ENCODE measurements around the gene ZNF610. TPM values are rescaled to one million over a fixed set of nuclear protein-coding genes. Genes with fewer than 3 reads are reported as not detected.
A peak's percentile ranks its signal among the peaks of the same experiment; 100 is the strongest.

ZNF610 gene
- total RNA-seq, 2 experiments from 2014 or later = 0.54 to 2.1 TPM

DNA sequence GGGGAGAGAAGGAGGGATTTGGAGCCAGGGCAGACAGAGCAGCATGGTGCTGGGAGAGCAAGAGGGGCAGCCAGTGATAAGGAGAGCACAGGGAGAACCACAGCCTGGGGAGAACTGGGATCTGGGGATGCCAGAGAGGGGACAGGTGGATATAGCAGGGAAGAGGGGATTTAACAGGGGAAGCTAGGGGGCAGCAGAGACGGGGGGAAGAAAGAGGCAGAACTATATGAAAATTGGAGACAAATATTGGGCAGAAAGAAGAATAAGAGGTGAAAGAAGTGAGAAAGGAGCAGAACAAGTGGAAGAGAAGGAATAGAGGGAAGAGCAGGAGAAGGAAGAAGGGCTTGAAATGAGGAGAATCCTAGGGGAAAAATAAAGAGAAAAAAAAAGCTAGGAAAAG lies 55.1 kb downstream of the ZNF610 start:
- no peaks in the 10 kb centered on the region for H3K36me3 ChIP-seq (ENCODE audit: insufficient read depth, low read length)
- intact Hi-C loops (cut with micrococcal nuclease; ENCODE audit: unreplicated experiment) = no loop called here
- ChIA-PET CTCF (ENCODE audit: unreplicated experiment) (no interaction called here), POLR2A (no interaction called here)
- no peaks in the 10 kb centered on the region for H4K20me1 ChIP-seq (ENCODE audit: insufficient read depth, low read length)
- H3K4me2 ChIP-seq (ENCODE audit: low read length) = no peak overlapping the region
- H3K27ac ChIP-seq (ENCODE audit: low read depth, low read length, poor library complexity, severe bottlenecking) = no peak overlapping the region
- DNase-seq (ENCODE audit: low spot score) = no peak
- no peaks in the 10 kb centered on the region for H3K9me3 ChIP-seq (ENCODE audit: low read length)
- H3K9me2 ChIP-seq (ENCODE audit: insufficient read depth, low read length) = no peaks in the 10 kb centered on the region
- no peaks in the 10 kb centered on the region for H3K4me1 ChIP-seq (ENCODE audit: insufficient read depth, low read length, poor library complexity, severe bottlenecking)
- H2AFZ ChIP-seq (ENCODE audit: low read length) = no peak overlapping the region
- no TSS peak for BruUV-seq (replicated peaks)
- no peak for TF ChIP-seq EZH2phosphoT487 (IDR thresholded peaks at IDR 0.05; ENCODE audit: borderline replicate concordance, low read depth, low read length)
- TF ChIP-seq, protein P1, sequence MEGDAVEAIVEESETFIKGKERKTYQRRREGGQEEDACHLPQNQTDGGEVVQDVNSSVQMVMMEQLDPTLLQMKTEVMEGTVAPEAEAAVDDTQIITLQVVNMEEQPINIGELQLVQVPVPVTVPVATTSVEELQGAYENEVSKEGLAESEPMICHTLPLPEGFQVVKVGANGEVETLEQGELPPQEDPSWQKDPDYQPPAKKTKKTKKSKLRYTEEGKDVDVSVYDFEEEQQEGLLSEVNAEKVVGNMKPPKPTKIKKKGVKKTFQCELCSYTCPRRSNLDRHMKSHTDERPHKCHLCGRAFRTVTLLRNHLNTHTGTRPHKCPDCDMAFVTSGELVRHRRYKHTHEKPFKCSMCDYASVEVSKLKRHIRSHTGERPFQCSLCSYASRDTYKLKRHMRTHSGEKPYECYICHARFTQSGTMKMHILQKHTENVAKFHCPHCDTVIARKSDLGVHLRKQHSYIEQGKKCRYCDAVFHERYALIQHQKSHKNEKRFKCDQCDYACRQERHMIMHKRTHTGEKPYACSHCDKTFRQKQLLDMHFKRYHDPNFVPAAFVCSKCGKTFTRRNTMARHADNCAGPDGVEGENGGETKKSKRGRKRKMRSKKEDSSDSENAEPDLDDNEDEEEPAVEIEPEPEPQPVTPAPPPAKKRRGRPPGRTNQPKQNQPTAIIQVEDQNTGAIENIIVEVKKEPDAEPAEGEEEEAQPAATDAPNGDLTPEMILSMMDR (conservative IDR thresholded peaks at IDR 0.05; ENCODE audit: low read length) = peak; percentile 60
- no peaks in the 10 kb centered on the region for H3K79me2 ChIP-seq (ENCODE audit: insufficient read depth, low read depth, low read length)
- H3K4me3 ChIP-seq (ENCODE audit: low read depth, low read length, poor library complexity, severe bottlenecking) = no peak overlapping the region

DNA sequence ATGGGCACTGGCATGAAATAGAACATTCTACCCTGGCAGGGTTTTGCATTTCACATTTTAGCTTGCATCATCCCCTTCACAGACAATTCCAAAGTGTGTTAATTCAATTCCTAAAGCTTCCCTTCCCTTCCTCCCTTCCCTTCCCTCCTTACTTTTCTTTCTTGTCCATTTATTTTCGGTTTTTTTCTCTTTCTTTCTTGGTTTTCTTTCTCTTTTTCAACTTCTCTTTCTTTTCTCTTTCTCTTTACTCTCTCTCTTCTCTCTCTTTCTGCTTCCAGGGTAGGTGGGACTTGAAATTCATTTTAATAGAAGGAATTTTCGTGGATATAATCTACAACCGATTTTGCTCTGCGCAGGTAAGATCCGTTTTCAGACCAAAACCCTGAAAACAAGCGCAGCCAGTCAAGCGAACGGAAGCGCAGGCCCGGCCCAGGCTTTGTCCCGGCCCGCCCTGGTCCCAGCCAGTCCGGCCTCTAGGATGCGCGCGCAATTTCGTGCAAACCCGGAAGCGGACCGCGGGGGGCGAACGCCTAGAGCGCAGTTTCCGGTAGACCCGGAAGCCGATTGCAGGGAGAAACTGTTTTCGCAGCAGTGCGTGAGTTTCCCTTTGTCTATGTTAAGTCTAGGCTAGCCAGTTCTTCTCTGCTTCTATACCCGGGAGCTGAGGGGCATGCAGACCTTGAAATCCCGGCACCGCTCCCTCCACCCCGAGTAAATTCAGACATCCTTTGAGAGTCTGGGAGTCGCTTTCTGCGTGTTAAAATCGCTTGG lies 61.5 kb downstream of the ZNF610 start, which contains the start of gene ZNF528:
ZNF528 (plus strand) TSS at position 540 of the 771 bp plus-strand sequence. CDS start 4,165 bp downstream, outside the sequence.
- Histone ChIP-seq H2AFZ (ENCODE audit: low read length) (no peak within 1 kb of the TSS), H3K9me3 (ENCODE audit: low read length) (no peaks in the 10 kb centered on the region)

DNA sequence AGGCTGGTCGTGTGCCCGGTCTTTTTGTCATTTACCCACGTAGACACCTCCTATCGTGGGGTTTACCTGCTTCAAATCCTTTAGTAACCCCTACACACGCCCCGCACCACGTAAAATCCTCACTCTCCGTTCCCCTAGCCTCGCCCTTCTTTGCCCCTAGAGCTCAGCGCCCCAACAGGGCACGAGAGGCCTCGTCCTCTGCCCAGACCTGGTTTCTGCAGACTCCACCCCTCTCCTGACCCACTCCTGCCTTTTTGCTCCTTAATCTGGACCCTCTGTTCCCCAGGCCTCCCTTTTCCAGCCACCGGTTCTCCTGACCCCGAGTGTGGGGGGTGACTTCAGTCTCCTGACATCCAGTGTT lies 62.0 kb downstream of the ZNF610 start:
- DNase-seq (ENCODE audit: low spot score) = no peak
- ChIA-PET POLR2A (no interaction called here), CTCF (ENCODE audit: unreplicated experiment) (no interaction called here)
- Histone ChIP-seq H3K79me2 (ENCODE audit: insufficient read depth, low read depth, low read length) (no peaks in the 10 kb centered on the region), H3K4me2 (ENCODE audit: low read length) (no peak overlapping the region), H3K9me3 (ENCODE audit: low read length) (no peaks in the 10 kb centered on the region), H3K9me2 (ENCODE audit: insufficient read depth, low read length) (no peaks in the 10 kb centered on the region), H4K20me1 (ENCODE audit: insufficient read depth, low read length) (no peaks in the 10 kb centered on the region), H3K27ac (ENCODE audit: low read depth, low read length, poor library complexity, severe bottlenecking) (no peak overlapping the region), H3K4me1 (ENCODE audit: insufficient read depth, low read length, poor library complexity, severe bottlenecking) (no peaks in the 10 kb centered on the region), H2AFZ (ENCODE audit: low read length) (no peak overlapping the region), H3K4me3 (ENCODE audit: low read depth, low read length, poor library complexity, severe bottlenecking) (no peak overlapping the region), H3K36me3 (ENCODE audit: insufficient read depth, low read length) (no peaks in the 10 kb centered on the region)
- no TSS peak for BruUV-seq (replicated peaks)
- intact Hi-C loops (cut with micrococcal nuclease; ENCODE audit: unreplicated experiment) = no loop called here
- no peak for TF ChIP-seq EZH2phosphoT487 (IDR thresholded peaks at IDR 0.05; ENCODE audit: borderline replicate concordance, low read depth, low read length)
- TF ChIP-seq, protein P1 (conservative IDR thresholded peaks at IDR 0.05; ENCODE audit: low read length) = no peak

More for the DNA sequence above, 61.5 kb downstream of the ZNF610 start, which contains the start of gene ZNF528:
- Histone ChIP-seq H3K4me2 (ENCODE audit: low read length) (no peak within 1 kb of the TSS), H3K4me3 (ENCODE audit: low read depth, low read length, poor library complexity, severe bottlenecking) (no peak within 1 kb of the TSS), H3K9me2 (ENCODE audit: insufficient read depth, low read length) (no peaks in the 10 kb centered on the region), H3K27ac (ENCODE audit: low read depth, low read length, poor library complexity, severe bottlenecking) (no peak within 1 kb of the TSS), H3K4me1 (ENCODE audit: insufficient read depth, low read length, poor library complexity, severe bottlenecking) (no peaks in the 10 kb centered on the region), H3K79me2 (ENCODE audit: insufficient read depth, low read depth, low read length) (no peaks in the 10 kb centered on the region), H4K20me1 (ENCODE audit: insufficient read depth, low read length) (no peaks in the 10 kb centered on the region), H3K36me3 (ENCODE audit: insufficient read depth, low read length) (no peaks in the 10 kb centered on the region)
- no peak for DNase-seq (ENCODE audit: low spot score)
- ChIA-PET POLR2A (no interaction called here), CTCF (ENCODE audit: unreplicated experiment) (no interaction called here)
- intact Hi-C loops (cut with micrococcal nuclease; ENCODE audit: unreplicated experiment) = no loop called here
- TF ChIP-seq, protein P1 (conservative IDR thresholded peaks at IDR 0.05; ENCODE audit: low read length) = no peak
- no peak for TF ChIP-seq EZH2phosphoT487 (IDR thresholded peaks at IDR 0.05; ENCODE audit: borderline replicate concordance, low read depth, low read length)
- no TSS peak for BruUV-seq (replicated peaks)

Data from OCI-LY7 (cell line).